ENCODE measurements around the gene SMKR1.
"Not testable (repeated sequence)": the region's sequence is repeated elsewhere in the genome, so short reads cannot be mapped to it uniquely, and the experiment has no call there.

The SMKR1 gene

GRCh38 chr7:129501760-129502707 is at the start of gene SMKR1:
SMKR1 (plus strand) TSS chr7:129502531; CDS start chr7:129502825, 294 bp downstream.
- DNase-seq = peak; percentile 93

GRCh38 chr7:129452589-129453231 is 49.6 kb upstream of the SMKR1 start:
- no peak for DNase-seq

- no peak for DNase-seq
These were observed 48.7 kb upstream of the SMKR1 start for GRCh38 chr7:129453510-129454248.

GRCh38 chr7:129454249-129454551 is 48.1 kb upstream of the SMKR1 start:
- DNase-seq = no peak

- no peak for DNase-seq
These were observed 45.9 kb upstream of the SMKR1 start for GRCh38 chr7:129456421-129456820.

GRCh38 chr7:129457101-129457500 is 45.2 kb upstream of the SMKR1 start:
- no peak for DNase-seq

GRCh38 chr7:129458171-129458570 is 44.2 kb upstream of the SMKR1 start:
- DNase-seq = no peak

GRCh38 chr7:129461809-129462208 is 40.5 kb upstream of the SMKR1 start:
- DNase-seq = no peak

- DNase-seq = no peak
These were observed 39.9 kb upstream of the SMKR1 start for GRCh38 chr7:129462420-129462819.

- no peak for DNase-seq
These were observed 38.1 kb upstream of the SMKR1 start for GRCh38 chr7:129464194-129464593.

- no peak for DNase-seq
These were observed 37.3 kb upstream of the SMKR1 start for GRCh38 chr7:129465080-129465479.

GRCh38 chr7:129466796-129467195 is 35.5 kb upstream of the SMKR1 start:
- DNase-seq = no peak

GRCh38 chr7:129468087-129468486 is 34.2 kb upstream of the SMKR1 start:
- DNase-seq = no peak

- DNase-seq = no peak
These were observed 33.8 kb upstream of the SMKR1 start for GRCh38 chr7:129468547-129468946.

- no peak for DNase-seq
These were observed 32.4 kb upstream of the SMKR1 start for GRCh38 chr7:129469930-129470329.

GRCh38 chr7:129470411-129470810 is 31.9 kb upstream of the SMKR1 start:
- no peak for DNase-seq

GRCh38 chr7:129471402-129471827 is 30.9 kb upstream of the SMKR1 start:
- no peak for DNase-seq

GRCh38 chr7:129475931-129476330 is 26.4 kb upstream of the SMKR1 start:
- DNase-seq = not testable (repeated sequence)

GRCh38 chr7:129476398-129476797 is 25.9 kb upstream of the SMKR1 start:
- not testable (repeated sequence) for DNase-seq

GRCh38 chr7:129479831-129480230 is 22.5 kb upstream of the SMKR1 start:
- no peak for DNase-seq

- no peak for DNase-seq
These were observed 21.5 kb upstream of the SMKR1 start for GRCh38 chr7:129480674-129481363.

GRCh38 chr7:129481376-129481775 is 21.0 kb upstream of the SMKR1 start:
- DNase-seq = not testable (repeated sequence)

GRCh38 chr7:129482781-129483180 is 19.6 kb upstream of the SMKR1 start:
- DNase-seq = no peak
